ENCODE results near the gene LBX1.
"Not testable (repeated sequence)": the region's sequence is repeated elsewhere in the genome, so short reads cannot be mapped to it uniquely, and the experiment has no call there.

LBX1 gene

GRCh38 chr10:101198326-101198977 is 30.8 kb downstream of the LBX1 start:
- WGBS, 2 experiments: 91 to 93% methylated on average over 8 of the region's 8 CpGs
- H3K27me3 ChIP-seq (ENCODE audit: control insufficient read depth, insufficient read depth, low read length, poor library complexity, severe bottlenecking); H3K36me3 ChIP-seq (ENCODE audit: control insufficient read depth, insufficient read depth, low read length); H3K4me3 ChIP-seq (ENCODE audit: insufficient read depth, low read depth, low read length); H3K27ac ChIP-seq (ENCODE audit: insufficient read depth, low read depth, low read length, poor library complexity, severe bottlenecking); H3K4me1 ChIP-seq (ENCODE audit: control insufficient read depth, insufficient read depth, low read length); H3K9me3 ChIP-seq (ENCODE audit: control insufficient read depth, low read length): not testable (repeated sequence)

GRCh38 chr10:101195921-101196320 is 33.3 kb downstream of the LBX1 start:
- Histone ChIP-seq H3K27ac (ENCODE audit: insufficient read depth, low read depth, low read length, poor library complexity, severe bottlenecking) (no peak overlapping the region), H3K4me1 (ENCODE audit: control insufficient read depth, insufficient read depth, low read length) (no peaks in the 10 kb centered on the region), H3K9me3 (ENCODE audit: control insufficient read depth, low read length) (no peaks in the 10 kb centered on the region), H3K27me3 (ENCODE audit: control insufficient read depth, insufficient read depth, low read length, poor library complexity, severe bottlenecking) (no peaks in the 10 kb centered on the region), H3K4me3 (ENCODE audit: insufficient read depth, low read depth, low read length) (no peak overlapping the region), H3K36me3 (ENCODE audit: control insufficient read depth, insufficient read depth, low read length) (no peaks in the 10 kb centered on the region)
- 92 to 96% methylated on average over 5 of the region's 5 CpGs for WGBS, 2 experiments

- Histone ChIP-seq H3K9me3 (ENCODE audit: control insufficient read depth, low read length) (no peaks in the 10 kb centered on the region), H3K4me3 (ENCODE audit: insufficient read depth, low read depth, low read length) (no peak overlapping the region), H3K27ac (ENCODE audit: insufficient read depth, low read depth, low read length, poor library complexity, severe bottlenecking) (no peak overlapping the region), H3K36me3 (ENCODE audit: control insufficient read depth, insufficient read depth, low read length) (no peaks in the 10 kb centered on the region), H3K4me1 (ENCODE audit: control insufficient read depth, insufficient read depth, low read length) (no peaks in the 10 kb centered on the region), H3K27me3 (ENCODE audit: control insufficient read depth, insufficient read depth, low read length, poor library complexity, severe bottlenecking) (no peaks in the 10 kb centered on the region)
- WGBS, 2 experiments: 60% methylated on average over 12 of the region's 12 CpGs
Measured at GRCh38 chr10:101189461-101190401, 39.5 kb downstream of the LBX1 start.

GRCh38 chr10:101188942-101189341 is 40.3 kb downstream of the LBX1 start:
- Histone ChIP-seq H3K4me1 (ENCODE audit: control insufficient read depth, insufficient read depth, low read length) (no peaks in the 10 kb centered on the region), H3K9me3 (ENCODE audit: control insufficient read depth, low read length) (no peaks in the 10 kb centered on the region), H3K4me3 (ENCODE audit: insufficient read depth, low read depth, low read length) (no peak overlapping the region), H3K27me3 (ENCODE audit: control insufficient read depth, insufficient read depth, low read length, poor library complexity, severe bottlenecking) (no peaks in the 10 kb centered on the region), H3K27ac (ENCODE audit: insufficient read depth, low read depth, low read length, poor library complexity, severe bottlenecking) (no peak overlapping the region), H3K36me3 (ENCODE audit: control insufficient read depth, insufficient read depth, low read length) (no peaks in the 10 kb centered on the region)
- WGBS, 2 experiments: 95 to 96% methylated on average over 4 of the region's 4 CpGs

- WGBS, 2 experiments: 87 to 89% methylated on average over 6 of the region's 6 CpGs
- no peaks in the 10 kb centered on the region for H3K27me3 ChIP-seq (ENCODE audit: control insufficient read depth, insufficient read depth, low read length, poor library complexity, severe bottlenecking)
Measured at GRCh38 chr10:101183458-101184183, 45.6 kb downstream of the LBX1 start.

GRCh38 chr10:101182936-101183335 is 46.3 kb downstream of the LBX1 start:
- Histone ChIP-seq H3K36me3 (ENCODE audit: control insufficient read depth, insufficient read depth, low read length) (no peaks in the 10 kb centered on the region), H3K9me3 (ENCODE audit: control insufficient read depth, low read length) (no peaks in the 10 kb centered on the region), H3K4me3 (ENCODE audit: insufficient read depth, low read depth, low read length) (no peak overlapping the region), H3K4me1 (ENCODE audit: control insufficient read depth, insufficient read depth, low read length) (no peaks in the 10 kb centered on the region), H3K27ac (ENCODE audit: insufficient read depth, low read depth, low read length, poor library complexity, severe bottlenecking) (no peak overlapping the region), H3K27me3 (ENCODE audit: control insufficient read depth, insufficient read depth, low read length, poor library complexity, severe bottlenecking) (no peaks in the 10 kb centered on the region)
- WGBS, 2 experiments: 60 to 75% methylated on average over 2 of the region's 2 CpGs

More at GRCh38 chr10:101183458-101184183, 45.6 kb downstream of the LBX1 start:
- Histone ChIP-seq H3K4me3 (ENCODE audit: insufficient read depth, low read depth, low read length) (no peak overlapping the region), H3K36me3 (ENCODE audit: control insufficient read depth, insufficient read depth, low read length) (no peaks in the 10 kb centered on the region), H3K4me1 (ENCODE audit: control insufficient read depth, insufficient read depth, low read length) (no peaks in the 10 kb centered on the region), H3K27ac (ENCODE audit: insufficient read depth, low read depth, low read length, poor library complexity, severe bottlenecking) (no peak overlapping the region), H3K9me3 (ENCODE audit: control insufficient read depth, low read length) (no peaks in the 10 kb centered on the region)
